Endothelial cell of umbilical vein (primary cell): ENCODE results near the gene PAGE5.

Experiments used
- CTCF ChIP-seq, 2 donors: IDR thresholded peaks; 1 replicate in 1 of 2; 2 replicates in 1 of 2; pipeline ENCODE4 v1.5.1; 2011; ENCODE audit warnings: low read length in 2 of 2, mild to moderate bottlenecking in 2 of 2, moderate library complexity in 2 of 2, control low read depth in 1 of 2, inconsistent platforms in 1 of 2, low read depth in 1 of 2; ENCODE audit not compliant: insufficient read depth in 1 of 2; ENCODE audit errors: extremely low read depth in 1 of 2
- EZH2 ChIP-seq: IDR thresholded peaks from 2 replicates; pipeline ENCODE4 v1.6.1; 2012; ENCODE audit warnings: borderline replicate concordance, low read depth, mild to moderate bottlenecking, moderate library complexity, low read length, inconsistent platforms; ENCODE audit not compliant: severe bottlenecking
- FOS ChIP-seq: IDR thresholded peaks from 2 replicates; pipeline ENCODE4 v1.6.1; 2011; ENCODE audit warnings: mild to moderate bottlenecking, low read length, moderate library complexity, borderline replicate concordance; ENCODE audit not compliant: insufficient read depth
- GATA2 ChIP-seq: IDR thresholded peaks from 2 replicates; pipeline ENCODE4 v1.7.0; 2011; ENCODE audit warnings: low read depth, mild to moderate bottlenecking, moderate library complexity, mixed read lengths, low read length; ENCODE audit not compliant: insufficient read length, insufficient read depth
- MAX ChIP-seq: IDR thresholded peaks from 2 replicates; pipeline ENCODE4 v1.6.1; 2011; ENCODE audit not compliant: insufficient read depth, insufficient read length
- MYC ChIP-seq: IDR thresholded peaks from one replicate; pipeline ENCODE4 v1.6.1; 2011; ENCODE audit warnings: mild to moderate bottlenecking, low read depth, low read length
- POLR2A ChIP-seq: IDR thresholded peaks from 2 replicates; pipeline ENCODE4 v1.6.1; 2012; ENCODE audit warnings: low read depth, mild to moderate bottlenecking, control low read depth, low read length
- POLR2AphosphoS5 ChIP-seq: IDR thresholded peaks from 2 replicates; pipeline ENCODE4 v1.6.1; 2012; ENCODE audit warnings: low read depth, mild to moderate bottlenecking, control low read depth, low read length, moderate library complexity; ENCODE audit not compliant: insufficient read depth

GRCh38 chrX:55240788-55241340 is 20.7 kb downstream of the PAGE5 start:
- TF ChIP-seq CTCF (IDR thresholded peaks at IDR 0.05; ENCODE audit: extremely low read depth in 1 of 2, insufficient read depth in 1 of 2, low read depth in 1 of 2, low read length in 2 of 2): no peak
- no peak for TF ChIP-seq FOS
- TF ChIP-seq POLR2AphosphoS5: no peak
- TF ChIP-seq POLR2A: no peak
- no peak for TF ChIP-seq EZH2
- TF ChIP-seq MAX: no peak
- no peak for TF ChIP-seq GATA2
- no peak for TF ChIP-seq MYC
